NCI-H2196 treated with DMSO at 0.1 percent for 48 hours (cell line): ENCODE results near the gene NF1.
"Not testable (repeated sequence)": the region's sequence is repeated elsewhere in the genome, so short reads cannot be mapped to it uniquely, and the experiment has no call there.

Experiments
- DNase-seq: peaks from one replicate; lab custom pipeline; 2025; ENCODE audit not compliant: unreplicated experiment; lab: John Stamatoyannopoulos, UW

The NF1 gene

GRCh38 chr17:31321481-31321880 lies 226.7 kb downstream of the NF1 start, which contains the start of gene EVI2A:
EVI2A (minus strand) TSS chr17:31321622; CDS start chr17:31319013, 2,609 bp downstream.
- no peak for DNase-seq

- no peak for DNase-seq
These were observed 227.2 kb downstream of the NF1 start for GRCh38 chr17:31321966-31322365.

GRCh38 chr17:31323551-31323950 lies 228.8 kb downstream of the NF1 start:
- DNase-seq, result no peak

- no peak for DNase-seq
These were observed 232.9 kb downstream of the NF1 start for GRCh38 chr17:31327534-31328159.

GRCh38 chr17:31328160-31328535 lies 233.4 kb downstream of the NF1 start:
- DNase-seq, result no peak

- DNase-seq, result no peak
These were observed 234.4 kb downstream of the NF1 start for GRCh38 chr17:31329221-31329620.

- DNase-seq, result no peak
These were observed 245.3 kb downstream of the NF1 start for GRCh38 chr17:31339906-31340661.

GRCh38 chr17:31345191-31345747 lies 250.5 kb downstream of the NF1 start:
- not testable (repeated sequence) for DNase-seq

GRCh38 chr17:31349454-31349853 lies 254.7 kb downstream of the NF1 start:
- DNase-seq, result no peak

GRCh38 chr17:31355935-31356334 lies 261.2 kb downstream of the NF1 start:
- no peak for DNase-seq

GRCh38 chr17:31357091-31357490 lies 262.3 kb downstream of the NF1 start:
- no peak for DNase-seq

- DNase-seq, result no peak
These were observed 263.1 kb downstream of the NF1 start for GRCh38 chr17:31357839-31358394.

- no peak for DNase-seq
These were observed 269.2 kb downstream of the NF1 start for GRCh38 chr17:31364012-31364411.

GRCh38 chr17:31366088-31366487 lies 271.3 kb downstream of the NF1 start:
- DNase-seq, result no peak

- DNase-seq, result no peak
These were observed 274.5 kb downstream of the NF1 start for GRCh38 chr17:31369266-31369665.

- DNase-seq, result no peak
These were observed 276.8 kb downstream of the NF1 start for GRCh38 chr17:31371511-31372097.

GRCh38 chr17:31373150-31374093 lies 278.6 kb downstream of the NF1 start:
- no peak for DNase-seq

GRCh38 chr17:31374094-31374447 lies 279.3 kb downstream of the NF1 start:
- DNase-seq, result no peak

GRCh38 chr17:31374503-31374902 lies 279.7 kb downstream of the NF1 start:
- no peak for DNase-seq

GRCh38 chr17:31378638-31379037 lies 283.9 kb downstream of the NF1 start:
- DNase-seq, result no peak
